PC-9 (cell line): ENCODE measurements around the gene ZNF618. TPM values are rescaled to one million over a fixed set of nuclear protein-coding genes. Genes with fewer than 3 reads are reported as not detected.

Experiments
- BruUV-seq: library from RNA; stranded (reverse); fragments of 400-500 nt; replicated peaks from 2 replicates; lab custom pipeline; 2021; lab: Mats Ljungman, UMichigan
- CTCF ChIA-PET: fragments of 300-600 bp; sonication (Branson Sonifier 250); formaldehyde crosslinking; loops from one replicate; lab custom pipeline; 2022; ENCODE audit warnings: antibody characterized with exemption; lab: Charles Lee
- POLR2A ChIA-PET: fragments of 300-600 bp; sonication (Branson Sonifier 250); formaldehyde crosslinking; loops from one replicate; lab custom pipeline; 2022; ENCODE audit warnings: antibody characterized with exemption; ENCODE audit not compliant: unreplicated experiment; lab: Charles Lee
- DNase-seq, 2 experiments: peaks; one replicate each; pipeline versions ENCODE4 v3.0.0 to v3.0.0-alpha.2; 2015 to 2022; ENCODE audit warnings: mixed read lengths in 1 of 2
- H2AFZ ChIP-seq: fragments of 200-600 bp; sonication (generic); 2 replicates; pipeline ENCODE4 v1.8.1; 2017; ENCODE audit warnings: antibody characterized with exemption
- H3F3A ChIP-seq: fragments of 200-600 bp; sonication (generic); 2 replicates; pipeline ENCODE4 v1.8.1; 2017; ENCODE audit warnings: antibody characterized with exemption, mild to moderate bottlenecking, low read depth; ENCODE audit not compliant: insufficient read depth
- H3K27ac ChIP-seq: fragments of 200-600 bp; sonication (generic); 2 replicates; pipeline ENCODE4 v1.6.1; 2016; ENCODE audit warnings: mixed run types
- H3K27me3 ChIP-seq: fragments of 200-600 bp; sonication (generic); 2 replicates; pipeline ENCODE4 v1.6.1; 2016; ENCODE audit warnings: low read depth, mixed run types; ENCODE audit not compliant: insufficient read depth
- H3K36me3 ChIP-seq: fragments of 200-600 bp; sonication (generic); 2 replicates; pipeline ENCODE4 v1.6.1; 2016; ENCODE audit warnings: low read depth, mixed run types
- H3K4me1 ChIP-seq: fragments of 200-600 bp; sonication (generic); replicated peaks from 2 replicates; pipeline ENCODE4 v1.6.1; 2016; ENCODE audit warnings: mixed run types; ENCODE audit not compliant: insufficient read depth
- H3K4me2 ChIP-seq: fragments of 200-600 bp; sonication (generic); 2 replicates; pipeline ENCODE4 v1.6.1; 2017; ENCODE audit warnings: mixed run types
- H3K4me3 ChIP-seq: fragments of 200-600 bp; sonication (generic); 2 replicates; pipeline ENCODE4 v1.6.1; 2016; ENCODE audit warnings: mixed run types
- H3K79me2 ChIP-seq: fragments of 200-600 bp; sonication (generic); 2 replicates; pipeline ENCODE4 v1.6.1; 2017; ENCODE audit warnings: low read depth, mixed run types
- H3K9me2 ChIP-seq: fragments of 200-600 bp; sonication (generic); 2 replicates; pipeline ENCODE4 v1.8.1; 2017; ENCODE audit warnings: mild to moderate bottlenecking; ENCODE audit not compliant: insufficient read depth
- H3K9me3 ChIP-seq: fragments of 200-600 bp; sonication (generic); 2 replicates; pipeline ENCODE4 v1.8.1; 2016; ENCODE audit warnings: low read depth; ENCODE audit not compliant: insufficient read depth
- H4K20me1 ChIP-seq: fragments of 200-600 bp; sonication (generic); 2 replicates; pipeline ENCODE4 v1.8.1; 2017; ENCODE audit not compliant: insufficient read depth
- CTCF ChIP-seq: fragments of 200-600 bp; sonication (generic); conservative IDR thresholded peaks from 2 replicates; pipeline ENCODE4 v1.6.1; 2017; ENCODE audit warnings: mixed run types, antibody characterized with exemption, mild to moderate bottlenecking, moderate library complexity
- EZH2 ChIP-seq: fragments of 200-600 bp; sonication (generic); IDR thresholded peaks from 2 replicates; pipeline ENCODE4 v1.8.0; 2017; ENCODE audit warnings: antibody characterized with exemption, low read depth
- intact Hi-C: fragments of 100-400 bp; cut with micrococcal nuclease; formaldehyde crosslinking; loops from one replicate; pipeline ENCODE4 v1.10.0; 2022; ENCODE audit not compliant: unreplicated experiment
- total RNA-seq: library from RNA; stranded (reverse); gene quantifications from 2 replicates; pipeline ENCODE4 v1.2.3, GENCODE V29; 2021

Gene ZNF618
- total RNA-seq, 1 experiment from 2014 or later, result 0.20 TPM

GRCh38 chr9:113910036-113910639 lies 34.0 kb downstream of the ZNF618 start:
- DNase-seq, result no peak
- Histone ChIP-seq H4K20me1 (no peaks in the 10 kb centered on the region), H3K27me3 (peaks cover 97% of the 10 kb centered on the region), H3K4me1 (no peaks in the 10 kb centered on the region), H3K27ac (no peak overlapping the region), H3K36me3 (no peaks in the 10 kb centered on the region), H3K4me3 (no peak overlapping the region), H2AFZ (no peak overlapping the region), H3K9me3 (no peaks in the 10 kb centered on the region), H3K79me2 (no peaks in the 10 kb centered on the region), H3K4me2 (no peak overlapping the region), H3F3A (no peaks in the 10 kb centered on the region), H3K9me2 (no peaks in the 10 kb centered on the region)
- ChIA-PET CTCF (no interaction called here), POLR2A (no interaction called here)
- TF ChIP-seq EZH2 (no peak), CTCF (no peak)
- BruUV-seq, result no TSS peak
- intact Hi-C loops, result no loop called here

- H3K4me2 ChIP-seq, result no peak overlapping the region
- H3K27ac ChIP-seq, result no peak overlapping the region
- H3K4me1 ChIP-seq, result no peaks in the 10 kb centered on the region
- no TSS peak for BruUV-seq
- POLR2A ChIA-PET, result no interaction called here
- no peak overlapping the region for H2AFZ ChIP-seq
- H3K9me3 ChIP-seq, result no peaks in the 10 kb centered on the region
- no peak overlapping the region for H3K4me3 ChIP-seq
- H3K79me2 ChIP-seq, result no peaks in the 10 kb centered on the region
- intact Hi-C loops, result no loop called here
- no peaks in the 10 kb centered on the region for H4K20me1 ChIP-seq
- no peaks in the 10 kb centered on the region for H3K9me2 ChIP-seq
- H3K27me3 ChIP-seq, result peaks cover 97% of the 10 kb centered on the region
- DNase-seq, result no peak
- no peaks in the 10 kb centered on the region for H3K36me3 ChIP-seq
- TF ChIP-seq CTCF (no peak), EZH2 (no peak)
- H3F3A ChIP-seq, result no peaks in the 10 kb centered on the region
- CTCF ChIA-PET, result no interaction called here
Observed at GRCh38 chr9:113911850-113912557, 35.9 kb downstream of the ZNF618 start.

GRCh38 chr9:113912816-113913215 lies 36.7 kb downstream of the ZNF618 start:
- Histone ChIP-seq H3K27ac (no peak overlapping the region), H3K4me3 (no peak overlapping the region), H3K4me1 (no peaks in the 10 kb centered on the region), H4K20me1 (no peaks in the 10 kb centered on the region), H3K4me2 (no peak overlapping the region), H3K9me3 (no peaks in the 10 kb centered on the region), H2AFZ (no peak overlapping the region), H3F3A (no peaks in the 10 kb centered on the region), H3K79me2 (no peaks in the 10 kb centered on the region), H3K27me3 (peaks cover 95% of the 10 kb centered on the region), H3K36me3 (no peaks in the 10 kb centered on the region), H3K9me2 (no peaks in the 10 kb centered on the region)
- BruUV-seq, result no TSS peak
- intact Hi-C loops, result no loop called here
- CTCF ChIA-PET, result no interaction called here
- POLR2A ChIA-PET, result no interaction called here
- TF ChIP-seq EZH2, result no peak
- TF ChIP-seq CTCF, result no peak
- no peak for DNase-seq
